Hepatocyte (in vitro differentiated cells): ENCODE data around the gene NBAS. TPM values are rescaled to one million over a fixed set of nuclear protein-coding genes. Genes with fewer than 3 reads are reported as not detected.

Experiments
- DNase-seq: peaks from one replicate; pipeline ENCODE4 v3.0.0-alpha.2; 2016; ENCODE audit warnings: low spot score
- H2AFZ ChIP-seq: fragments of 200-600 bp; sonication (generic); 2 replicates; pipeline ENCODE4 v1.6.0; 2016; ENCODE audit warnings: antibody characterized with exemption, mild to moderate bottlenecking
- H3K27ac ChIP-seq: fragments of 200-600 bp; sonication (generic); 2 replicates; pipeline ENCODE4 v1.5.1; 2016; ENCODE audit warnings: mild to moderate bottlenecking
- H3K27me3 ChIP-seq: fragments of 200-600 bp; sonication (generic); 2 replicates; pipeline ENCODE4 v1.6.1; 2016
- H3K36me3 ChIP-seq: fragments of 200-600 bp; sonication (generic); replicated peaks from 2 replicates; pipeline ENCODE4 v1.5.1; 2016; ENCODE audit warnings: low read depth; ENCODE audit not compliant: insufficient read depth
- H3K4me1 ChIP-seq: fragments of 200-600 bp; sonication (generic); 2 replicates; pipeline ENCODE4 v1.5.1; 2016; ENCODE audit warnings: mild to moderate bottlenecking, moderate library complexity; ENCODE audit not compliant: insufficient read depth
- H3K4me2 ChIP-seq: fragments of 200-600 bp; sonication (generic); 2 replicates; pipeline ENCODE4 v1.6.0; 2016
- H3K4me3 ChIP-seq: fragments of 200-600 bp; sonication (generic); 2 replicates; pipeline ENCODE4 v1.5.1; 2016; ENCODE audit warnings: mild to moderate bottlenecking
- H3K79me2 ChIP-seq: fragments of 200-600 bp; sonication (generic); 2 replicates; pipeline ENCODE4 v1.6.0; 2017; ENCODE audit warnings: mild to moderate bottlenecking
- H3K9me2 ChIP-seq: fragments of 200-600 bp; sonication (generic); replicated peaks from 2 replicates; pipeline ENCODE4 v1.6.0; 2017; ENCODE audit warnings: mild to moderate bottlenecking; ENCODE audit not compliant: insufficient read depth
- H3K9me3 ChIP-seq: fragments of 200-600 bp; sonication (generic); 2 replicates; pipeline ENCODE4 v1.5.1; 2016; ENCODE audit warnings: low read depth, mild to moderate bottlenecking
- H4K20me1 ChIP-seq: fragments of 200-600 bp; sonication (generic); 2 replicates; pipeline ENCODE4 v1.6.0; 2016; ENCODE audit warnings: mild to moderate bottlenecking; ENCODE audit not compliant: insufficient read depth, poor library complexity, severe bottlenecking
- EZH2 ChIP-seq: fragments of 200-600 bp; sonication (generic); IDR thresholded peaks from 2 replicates; pipeline ENCODE4 v1.6.1; 2016; ENCODE audit warnings: antibody characterized with exemption, mild to moderate bottlenecking, borderline replicate concordance
- EZH2phosphoT487 ChIP-seq: fragments of 200-600 bp; sonication (generic); IDR thresholded peaks from one replicate; pipeline ENCODE4 v1.6.1; 2018; ENCODE audit warnings: antibody characterized with exemption, mild to moderate bottlenecking, low read depth, moderate library complexity; ENCODE audit not compliant: unreplicated experiment, severe bottlenecking
- WGBS: methylation state at CpG from one replicate; pipeline ENCODE4 v1.1.6; 2016; ENCODE audit warnings: low lambda C conversion rate; ENCODE audit errors: missing lambda C conversion rate; 5-methylcytosine and 5-hydroxymethylcytosine counted together
- polyA plus RNA-seq: library from polyadenylated mRNA; unstranded; fragments of >200 nt; fragmentation: Nextera tagmentation; extraction: Ambion mirVana; gene quantifications from 2 replicates; pipeline ENCODE4 v1.2.1, GENCODE V29; 2016
- total RNA-seq: library from RNA; depleted of rRNA; stranded (reverse); fragments of >200 nt; gene quantifications from 2 replicates; pipeline ENCODE4 v1.2.3, GENCODE V29; 2014
- TF ChIP-seq, protein P1 (sequence below): fragments of 200-600 bp; sonication (generic); IDR thresholded peaks from 2 replicates; pipeline ENCODE4 v1.5.1; 2016; ENCODE audit warnings: antibody characterized with exemption, mild to moderate bottlenecking; ENCODE audit not compliant: poor library complexity

NBAS gene
- total RNA-seq (45.8 and 47.2 TPM in 2 replicates), polyA plus RNA-seq (18.5 and 20.8 TPM in 2 replicates)

DNA sequence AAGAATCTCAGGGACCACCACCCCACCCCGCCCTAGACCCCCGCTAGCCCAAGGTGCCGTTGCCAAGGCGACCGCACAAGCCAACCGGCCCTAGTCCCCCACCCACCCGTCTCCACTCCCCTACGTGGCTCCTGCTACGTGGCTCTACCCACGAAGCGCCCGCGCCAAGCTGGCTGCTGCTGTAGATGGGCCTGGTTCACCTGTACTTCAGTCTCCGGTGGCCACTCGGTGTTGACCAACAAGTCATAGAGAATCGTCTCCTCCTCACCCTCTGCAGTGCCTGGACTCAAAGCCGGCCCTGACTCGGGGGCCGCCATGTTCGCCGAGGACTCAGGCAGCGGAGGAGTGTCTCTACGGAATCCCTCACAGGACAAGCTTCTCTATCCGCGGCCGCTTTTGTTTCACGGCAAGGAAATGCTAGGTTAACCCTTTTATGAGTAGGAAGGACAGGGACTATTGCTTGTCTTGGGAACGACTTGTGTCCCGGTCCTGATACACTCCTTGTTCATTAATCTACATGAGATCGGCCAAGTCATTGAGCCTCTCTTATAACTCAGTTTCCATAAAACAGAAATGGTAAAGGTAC lies at the start of gene NBAS:
TSS of gene NBAS (minus strand) at position 347 of the 586 bp plus-strand sequence. CDS start at position 317, 30 bp downstream.
- Histone ChIP-seq H3K27ac (peak within 1 kb of the TSS; percentile 88), H3K4me2 (peak within 1 kb of the TSS; percentile 84), H3K36me3 (no peaks in the 10 kb centered on the region), H3K4me1 (peaks cover 18% of the 10 kb centered on the region), H3K4me3 (peak within 1 kb of the TSS; percentile 75), H4K20me1 (no peaks in the 10 kb centered on the region), H3K79me2 (peaks cover 45% of the 10 kb centered on the region), H2AFZ (peak within 1 kb of the TSS; percentile 98), H3K9me2 (no peaks in the 10 kb centered on the region), H3K9me3 (no peaks in the 10 kb centered on the region), H3K27me3 (no peaks in the 10 kb centered on the region)
- DNase-seq = peak; percentile 88
- WGBS = under 1% methylated on average over 24 of the region's 30 CpGs
- no peak for TF ChIP-seq EZH2phosphoT487
- TF ChIP-seq, protein P1, sequence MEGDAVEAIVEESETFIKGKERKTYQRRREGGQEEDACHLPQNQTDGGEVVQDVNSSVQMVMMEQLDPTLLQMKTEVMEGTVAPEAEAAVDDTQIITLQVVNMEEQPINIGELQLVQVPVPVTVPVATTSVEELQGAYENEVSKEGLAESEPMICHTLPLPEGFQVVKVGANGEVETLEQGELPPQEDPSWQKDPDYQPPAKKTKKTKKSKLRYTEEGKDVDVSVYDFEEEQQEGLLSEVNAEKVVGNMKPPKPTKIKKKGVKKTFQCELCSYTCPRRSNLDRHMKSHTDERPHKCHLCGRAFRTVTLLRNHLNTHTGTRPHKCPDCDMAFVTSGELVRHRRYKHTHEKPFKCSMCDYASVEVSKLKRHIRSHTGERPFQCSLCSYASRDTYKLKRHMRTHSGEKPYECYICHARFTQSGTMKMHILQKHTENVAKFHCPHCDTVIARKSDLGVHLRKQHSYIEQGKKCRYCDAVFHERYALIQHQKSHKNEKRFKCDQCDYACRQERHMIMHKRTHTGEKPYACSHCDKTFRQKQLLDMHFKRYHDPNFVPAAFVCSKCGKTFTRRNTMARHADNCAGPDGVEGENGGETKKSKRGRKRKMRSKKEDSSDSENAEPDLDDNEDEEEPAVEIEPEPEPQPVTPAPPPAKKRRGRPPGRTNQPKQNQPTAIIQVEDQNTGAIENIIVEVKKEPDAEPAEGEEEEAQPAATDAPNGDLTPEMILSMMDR = no peak
- no peak for TF ChIP-seq EZH2

DNA sequence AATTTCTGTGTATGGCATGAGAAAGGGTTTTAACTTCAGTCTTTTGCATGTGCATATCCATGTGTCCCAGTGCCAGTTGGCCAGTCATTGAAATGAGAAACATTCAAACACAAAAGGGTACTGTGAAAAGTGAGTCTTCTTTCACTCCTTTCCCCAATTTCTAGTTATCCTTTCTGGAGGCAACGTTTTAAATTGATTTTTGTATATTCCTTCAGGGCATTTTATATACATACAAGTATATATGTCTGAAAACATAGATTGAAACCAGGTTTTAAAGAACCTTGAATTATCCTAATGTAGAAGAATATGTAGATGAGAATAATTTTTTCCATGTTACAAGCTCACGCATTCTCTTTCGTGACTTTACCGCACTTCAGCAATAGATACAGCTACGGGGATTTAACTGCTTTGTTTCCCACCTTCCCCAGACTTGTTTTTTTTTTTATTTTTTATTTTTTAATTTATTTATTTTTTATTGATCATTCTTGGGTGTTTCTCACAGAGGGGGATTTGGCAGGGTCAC lies 49.4 kb upstream of the NBAS start:
- Histone ChIP-seq H3K9me2 (no peaks in the 10 kb centered on the region), H3K9me3 (no peaks in the 10 kb centered on the region), H4K20me1 (no peaks in the 10 kb centered on the region), H3K4me3 (no peak overlapping the region), H3K4me2 (no peak overlapping the region), H3K27ac (no peak overlapping the region), H3K79me2 (no peaks in the 10 kb centered on the region), H3K27me3 (no peaks in the 10 kb centered on the region), H2AFZ (no peak overlapping the region), H3K4me1 (no peaks in the 10 kb centered on the region), H3K36me3 (peaks cover 2% of the 10 kb centered on the region)
- WGBS = 96% methylated on average over 5 of the region's 5 CpGs
- no peak for TF ChIP-seq EZH2phosphoT487
- no peak for DNase-seq

DNA sequence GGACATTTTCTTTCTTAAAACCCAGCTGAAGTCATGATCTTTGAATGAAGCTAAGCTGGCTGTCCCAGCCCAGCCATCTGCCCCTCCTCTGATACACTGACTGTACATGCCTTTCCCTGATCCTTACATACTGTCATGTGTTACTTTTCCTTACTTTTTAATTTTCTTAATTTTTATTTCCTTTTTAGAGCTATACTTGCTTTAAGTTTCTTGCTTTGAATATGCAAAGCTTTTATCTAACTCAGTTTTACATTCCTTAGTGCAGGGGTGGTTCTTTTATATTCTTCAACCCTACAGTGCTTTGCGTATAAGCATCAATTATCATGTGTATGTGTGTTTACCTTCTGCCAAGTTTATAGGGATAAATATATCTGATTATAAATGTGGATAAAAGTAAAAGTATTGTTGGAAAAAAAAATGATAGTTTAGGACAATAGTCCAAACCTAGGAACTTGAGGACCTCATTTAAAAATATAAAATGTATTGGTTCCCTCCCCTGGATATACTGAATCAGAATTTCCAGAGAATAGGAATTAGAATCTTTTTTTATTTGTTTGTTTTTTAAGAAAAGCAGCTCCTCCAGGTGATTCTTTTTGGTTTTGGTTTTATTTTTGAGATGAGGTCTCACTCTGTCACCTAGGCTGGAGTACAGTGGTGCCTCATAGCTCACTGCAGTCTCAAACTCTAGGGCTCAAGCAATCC lies 48.4 kb upstream of the NBAS start:
- no peaks in the 10 kb centered on the region for H3K9me2 ChIP-seq
- no peak overlapping the region for H3K4me3 ChIP-seq
- H3K4me1 ChIP-seq = no peaks in the 10 kb centered on the region
- peaks cover 2% of the 10 kb centered on the region for H3K36me3 ChIP-seq
- H3K79me2 ChIP-seq = no peaks in the 10 kb centered on the region
- WGBS = 92% methylated on average over 1 of the region's 1 CpG
- no peaks in the 10 kb centered on the region for H3K9me3 ChIP-seq
- H3K27ac ChIP-seq = no peak overlapping the region
- H3K27me3 ChIP-seq = no peaks in the 10 kb centered on the region
- no peak overlapping the region for H2AFZ ChIP-seq
- no peak for DNase-seq
- TF ChIP-seq EZH2phosphoT487 (no peak), EZH2 (no peak)
- TF ChIP-seq, protein P1 = no peak
- no peak overlapping the region for H3K4me2 ChIP-seq
- H4K20me1 ChIP-seq = no peaks in the 10 kb centered on the region

DNA sequence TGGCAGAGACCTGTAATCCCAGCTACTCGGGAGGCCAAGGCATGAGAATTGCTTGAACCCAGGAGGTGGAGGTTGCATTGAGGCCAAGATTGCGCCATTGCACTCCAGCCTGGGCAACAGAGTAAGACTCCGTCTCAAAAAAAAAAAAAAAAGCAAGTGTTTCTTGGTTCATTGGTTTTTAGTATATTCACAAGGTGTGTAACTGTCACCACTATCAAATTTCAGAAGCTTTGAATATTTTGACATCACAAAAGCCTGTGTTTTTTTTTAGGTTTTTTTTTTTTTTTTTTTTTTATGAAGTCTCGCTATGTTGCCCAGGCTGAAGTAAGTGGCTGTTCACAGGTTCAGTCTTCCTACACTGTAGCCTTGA lies 47.2 kb upstream of the NBAS start:
- no peaks in the 10 kb centered on the region for H3K79me2 ChIP-seq
- no peak overlapping the region for H3K27ac ChIP-seq
- H3K4me3 ChIP-seq = no peak overlapping the region
- 100% methylated on average over 4 of the region's 4 CpGs for WGBS
- H3K27me3 ChIP-seq = no peaks in the 10 kb centered on the region
- TF ChIP-seq EZH2phosphoT487 (no peak), EZH2 (no peak)
- TF ChIP-seq, protein P1 = no peak
- no peaks in the 10 kb centered on the region for H3K9me3 ChIP-seq
- DNase-seq = no peak
- no peaks in the 10 kb centered on the region for H4K20me1 ChIP-seq
- no peaks in the 10 kb centered on the region for H3K4me1 ChIP-seq
- H3K4me2 ChIP-seq = no peak overlapping the region
- H3K9me2 ChIP-seq = no peaks in the 10 kb centered on the region
- H3K36me3 ChIP-seq = peaks cover 6% of the 10 kb centered on the region
- no peak overlapping the region for H2AFZ ChIP-seq
